ENCODE data around the gene ZNF804B.

- TF ChIP-seq POLR2A (IDR thresholded peaks at IDR 0.05) (no peak), CTCF (IDR thresholded peaks at IDR 0.05) (no peak)
These were observed 305.3 kb downstream of the ZNF804B start for GRCh38 chr7:89064831-89065230.

All from esophagus squamous epithelium (tissue), 4 donors.